ENCODE measurements around the gene LGR6. TPM values are rescaled to one million over a fixed set of nuclear protein-coding genes. Genes with fewer than 3 reads are reported as not detected.
"Not testable (repeated sequence)": the region's sequence is repeated elsewhere in the genome, so short reads cannot be mapped to it uniquely, and the experiment has no call there.

LGR6 gene, protein sequence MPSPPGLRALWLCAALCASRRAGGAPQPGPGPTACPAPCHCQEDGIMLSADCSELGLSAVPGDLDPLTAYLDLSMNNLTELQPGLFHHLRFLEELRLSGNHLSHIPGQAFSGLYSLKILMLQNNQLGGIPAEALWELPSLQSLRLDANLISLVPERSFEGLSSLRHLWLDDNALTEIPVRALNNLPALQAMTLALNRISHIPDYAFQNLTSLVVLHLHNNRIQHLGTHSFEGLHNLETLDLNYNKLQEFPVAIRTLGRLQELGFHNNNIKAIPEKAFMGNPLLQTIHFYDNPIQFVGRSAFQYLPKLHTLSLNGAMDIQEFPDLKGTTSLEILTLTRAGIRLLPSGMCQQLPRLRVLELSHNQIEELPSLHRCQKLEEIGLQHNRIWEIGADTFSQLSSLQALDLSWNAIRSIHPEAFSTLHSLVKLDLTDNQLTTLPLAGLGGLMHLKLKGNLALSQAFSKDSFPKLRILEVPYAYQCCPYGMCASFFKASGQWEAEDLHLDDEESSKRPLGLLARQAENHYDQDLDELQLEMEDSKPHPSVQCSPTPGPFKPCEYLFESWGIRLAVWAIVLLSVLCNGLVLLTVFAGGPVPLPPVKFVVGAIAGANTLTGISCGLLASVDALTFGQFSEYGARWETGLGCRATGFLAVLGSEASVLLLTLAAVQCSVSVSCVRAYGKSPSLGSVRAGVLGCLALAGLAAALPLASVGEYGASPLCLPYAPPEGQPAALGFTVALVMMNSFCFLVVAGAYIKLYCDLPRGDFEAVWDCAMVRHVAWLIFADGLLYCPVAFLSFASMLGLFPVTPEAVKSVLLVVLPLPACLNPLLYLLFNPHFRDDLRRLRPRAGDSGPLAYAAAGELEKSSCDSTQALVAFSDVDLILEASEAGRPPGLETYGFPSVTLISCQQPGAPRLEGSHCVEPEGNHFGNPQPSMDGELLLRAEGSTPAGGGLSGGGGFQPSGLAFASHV
- total RNA-seq, result under 1 TPM; 0.09 to 0.14 TPM

DNA sequence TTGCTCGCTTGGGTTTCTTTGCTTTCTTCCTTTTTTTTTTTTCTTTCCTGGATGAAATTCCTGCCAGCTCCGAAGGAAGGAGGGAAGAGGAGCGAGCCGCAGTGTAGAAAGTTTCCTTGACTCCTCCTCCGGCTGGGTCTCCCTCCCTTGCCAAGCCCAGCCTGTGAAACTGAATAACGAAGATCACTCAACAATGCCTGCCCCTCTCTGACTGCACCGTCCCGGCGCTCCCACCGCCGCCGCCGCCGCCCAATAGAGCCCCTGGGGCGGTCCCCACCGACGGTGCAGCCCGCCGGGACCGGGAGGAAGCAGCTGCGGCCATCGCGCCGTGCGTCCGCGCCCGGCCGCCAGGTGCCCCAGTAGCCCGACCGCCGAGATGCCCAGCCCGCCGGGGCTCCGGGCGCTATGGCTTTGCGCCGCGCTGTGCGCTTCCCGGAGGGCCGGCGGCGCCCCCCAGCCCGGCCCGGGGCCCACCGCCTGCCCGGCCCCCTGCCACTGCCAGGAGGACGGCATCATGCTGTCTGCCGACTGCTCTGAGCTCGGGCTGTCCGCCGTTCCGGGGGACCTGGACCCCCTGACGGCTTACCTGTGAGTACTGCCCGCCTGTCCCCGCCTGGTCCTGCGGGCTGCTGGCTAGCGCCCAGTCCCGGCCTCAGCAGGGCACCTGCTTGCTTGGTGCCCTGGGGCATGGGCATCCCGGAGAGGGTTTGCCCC is at the start of gene LGR6:
TSS of gene LGR6 (plus strand) at position 186 of the 714 bp plus-strand sequence. CDS start at position 377, 191 bp downstream.
- no peaks in the 10 kb centered on the region for H3K9me3 Mint-ChIP-seq (ENCODE audit: low read depth)
- CTCF ChIA-PET, result interaction anchor here (0.7 to 2.8 kb wide), 29 partner anchors 12 to 833 kb away, joined by 3 to 40 read pairs (median 5); partner anchors contain the start of genes PTPN7 and SYT2
- intact Hi-C loops (cut with DNase I, micrococcal nuclease), result loop anchor here (1.0 to 2.0 kb wide), 3 partner anchors 121 to 525 kb away; no protein-coding TSS in a partner anchor
- H3K27me3 Mint-ChIP-seq, result peaks cover 20% of the 10 kb centered on the region
- H3K36me3 Mint-ChIP-seq (ENCODE audit: low read depth), result no peaks in the 10 kb centered on the region
- H3K4me3 Mint-ChIP-seq, result no peak within 1 kb of the TSS
- ATAC-seq (peak; percentile 15), DNase-seq (no peak)
- POLR2A ChIA-PET, result no interaction called here
- H3K27ac Mint-ChIP-seq, result no peak within 1 kb of the TSS
- peaks cover 7% of the 10 kb centered on the region for H3K4me1 Mint-ChIP-seq

DNA sequence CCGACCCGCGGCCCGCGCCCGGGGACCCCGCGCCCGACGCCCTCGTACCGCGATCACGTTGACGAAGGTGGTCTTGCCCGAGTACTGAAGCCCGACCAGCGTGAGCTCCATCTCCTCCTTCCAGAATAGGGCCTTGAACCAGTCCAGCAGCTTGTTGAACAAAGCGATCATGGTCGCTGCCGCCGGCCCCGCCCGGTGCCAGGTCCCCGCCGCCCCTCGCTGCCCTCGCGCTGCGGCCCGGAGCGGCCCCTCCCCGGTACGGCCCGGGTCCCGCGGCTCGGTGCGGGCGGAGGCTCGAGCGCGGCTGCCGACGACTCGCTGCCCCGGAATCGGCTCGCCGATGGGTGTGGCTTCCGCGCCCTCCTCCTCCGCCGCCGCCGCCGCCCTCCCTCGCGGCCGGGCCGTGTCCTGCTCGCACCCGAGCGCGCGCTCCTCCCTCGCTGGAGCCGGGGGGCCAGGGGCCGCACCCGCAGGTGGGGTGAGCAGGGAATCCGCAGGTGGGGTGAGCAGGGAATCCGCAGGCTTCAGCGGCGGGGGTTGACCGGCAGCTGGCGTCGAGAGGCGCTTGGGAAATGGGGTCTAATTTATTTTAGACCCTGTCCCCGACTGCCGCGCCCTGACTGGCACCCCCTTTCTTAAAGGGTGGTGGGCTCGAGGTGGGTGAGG is 49.1 kb upstream of the LGR6 start, which contains the start of gene ARL8A:
TSS of gene ARL8A (minus strand) at position 336 of the 666 bp plus-strand sequence. CDS start at position 171, 165 bp downstream.
- Mint-ChIP-seq H3K4me1 (peaks cover 31% of the 10 kb centered on the region), H3K36me3 (ENCODE audit: low read depth) (peaks cover 24% of the 10 kb centered on the region), H3K27ac (peak within 1 kb of the TSS; percentile 92), H3K4me3 (peak within 1 kb of the TSS; percentile 95), H3K9me3 (ENCODE audit: low read depth) (no peaks in the 10 kb centered on the region), H3K27me3 (no peaks in the 10 kb centered on the region)
- peak; percentile 83 for DNase-seq
- POLR2A ChIA-PET, result no interaction called here
- CTCF ChIA-PET, result interaction anchor here (3.9 kb wide), 1 partner anchor 9 kb away, joined by 16 read pairs; no protein-coding TSS in a partner anchor
- ATAC-seq, result peak; percentile 68
- intact Hi-C loops (cut with DNase I, micrococcal nuclease), result loop anchor here (1.0 to 10.0 kb wide), 4 partner anchors 16 to 640 kb away; partner anchors contain the start of genes PTPN7 (in 2 of the 2), CSRP1 (in 1 of the 2), IPO9 (in 1 of the 2) and TIMM17A (in 1 of the 2)

DNA sequence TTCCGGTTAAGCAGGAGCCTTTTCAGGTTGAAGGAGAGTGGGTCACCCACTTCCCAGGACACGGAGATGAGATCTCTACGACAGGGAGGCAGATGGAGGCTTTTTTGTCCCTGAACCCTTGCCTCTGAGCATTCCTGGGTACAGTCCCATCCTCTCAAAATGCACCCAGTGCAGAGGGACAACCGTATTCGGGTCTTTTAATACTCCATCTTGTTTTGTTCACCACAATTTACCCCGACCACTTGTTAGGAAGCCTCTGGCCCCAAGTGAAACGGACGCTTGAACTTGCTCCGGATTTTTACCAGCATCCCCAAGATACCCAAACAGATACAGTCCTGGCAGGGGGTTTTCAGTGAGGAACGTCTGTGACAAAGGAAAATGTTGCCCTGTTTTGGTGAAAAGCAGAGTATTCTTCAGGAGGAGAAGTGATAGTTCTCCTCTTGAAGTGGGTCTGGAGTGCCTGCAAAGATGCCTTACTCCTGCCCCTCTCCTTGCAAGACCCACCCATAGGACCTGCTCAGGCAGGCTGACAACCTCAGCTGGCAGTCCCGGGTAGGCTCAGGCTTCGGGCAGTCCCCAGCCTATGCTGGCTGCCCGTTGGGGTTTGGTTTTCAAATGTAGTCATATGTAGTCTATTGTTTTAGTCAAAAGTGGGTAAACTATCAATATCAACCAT is 48.4 kb upstream of the LGR6 start:
- ATAC-seq (peak; percentile 61), DNase-seq (peak; percentile 69)
- intact Hi-C loops (cut with DNase I, micrococcal nuclease), result loop anchor here (1.0 to 10.0 kb wide), 2 partner anchors 15 to 640 kb away; partner anchors contain the start of genes CSRP1 (in 1 of the 2) and PTPN7 (in 1 of the 2)
- H3K27me3 Mint-ChIP-seq, result no peaks in the 10 kb centered on the region
- peaks cover 31% of the 10 kb centered on the region for H3K4me1 Mint-ChIP-seq
- ChIA-PET POLR2A (interaction anchor here (0.9 kb wide), 1 partner anchor 15 kb away, joined by 3 read pairs; the partner anchor contains the start of gene PTPN7), CTCF (interaction anchor here (0.6 to 3.9 kb wide), 4 partner anchors 10 to 176 kb away, joined by 3 to 16 read pairs (median 10); partner anchors contain the start of gene PTPN7)
- peak overlapping the region; percentile 95 for H3K4me3 Mint-ChIP-seq
- peak overlapping the region; percentile 64 for H3K27ac Mint-ChIP-seq
- peaks cover 28% of the 10 kb centered on the region for H3K36me3 Mint-ChIP-seq (ENCODE audit: low read depth)
- H3K9me3 Mint-ChIP-seq (ENCODE audit: low read depth), result no peaks in the 10 kb centered on the region

DNA sequence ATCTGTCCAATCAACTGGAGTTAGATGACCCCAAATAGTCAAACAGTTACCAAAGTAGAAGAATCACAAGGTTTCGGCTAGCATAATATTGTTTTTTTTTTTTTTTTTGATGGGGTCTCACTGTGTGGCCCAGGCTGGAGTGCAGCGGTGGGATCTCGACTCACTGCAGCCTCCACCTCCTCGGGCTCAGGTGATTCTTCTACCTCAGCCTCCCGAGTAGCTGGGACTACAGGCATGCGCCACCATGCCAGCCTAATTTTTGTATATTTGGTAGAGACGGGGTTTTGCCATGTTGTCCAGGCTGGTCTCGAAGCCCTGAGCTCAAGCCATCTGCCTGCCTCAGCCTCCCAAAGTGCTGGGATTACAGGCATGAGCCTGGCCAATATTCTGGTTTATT is 47.9 kb upstream of the LGR6 start:
- peak overlapping the region; percentile 95 for H3K4me3 Mint-ChIP-seq
- not testable (repeated sequence) for ATAC-seq; H3K27me3 Mint-ChIP-seq; H3K9me3 Mint-ChIP-seq (ENCODE audit: low read depth)
- H3K27ac Mint-ChIP-seq, result peak overlapping the region; percentile 64
- ChIA-PET CTCF (interaction anchor here (0.6 to 3.9 kb wide), 6 partner anchors 9 to 294 kb away, joined by 3 to 16 read pairs (median 7); partner anchors contain the start of gene PTPN7), POLR2A (interaction anchor here (0.6 to 1.5 kb wide), 4 partner anchors 9 to 202 kb away, joined by 3 to 4 read pairs (median 4); partner anchors contain the start of gene PTPN7)
- DNase-seq, result peak; percentile 21
- H3K4me1 Mint-ChIP-seq, result peaks cover 31% of the 10 kb centered on the region
- H3K36me3 Mint-ChIP-seq (ENCODE audit: low read depth), result peaks cover 31% of the 10 kb centered on the region
- intact Hi-C loops (cut with DNase I, micrococcal nuclease), result loop anchor here (1.0 to 10.0 kb wide), 2 partner anchors 15 to 641 kb away; partner anchors contain the start of genes CSRP1 (in 1 of the 2) and PTPN7 (in 1 of the 2)

DNA sequence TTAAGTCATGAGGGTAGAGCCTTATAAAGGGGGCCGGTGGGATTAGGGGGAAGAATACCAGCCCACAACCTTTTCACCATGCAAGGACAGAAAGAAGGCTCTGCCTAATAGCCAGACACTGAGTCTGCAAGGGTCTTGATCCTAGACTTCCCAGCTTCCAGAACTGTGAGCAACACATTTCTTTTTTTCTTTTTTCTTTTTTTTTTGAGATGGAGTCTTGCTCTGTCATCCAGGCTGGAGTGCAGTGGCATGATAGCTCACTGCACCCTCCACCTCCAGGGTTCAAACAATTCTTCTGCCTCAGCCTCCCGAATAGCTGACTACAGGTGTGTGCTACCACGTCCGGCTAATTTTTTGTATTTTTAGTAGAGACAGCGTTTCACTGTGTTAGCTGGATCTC is 47.3 kb upstream of the LGR6 start:
- Mint-ChIP-seq H3K27me3 (no peaks in the 10 kb centered on the region), H3K9me3 (ENCODE audit: low read depth) (no peaks in the 10 kb centered on the region), H3K4me1 (peaks cover 30% of the 10 kb centered on the region), H3K36me3 (ENCODE audit: low read depth) (peaks cover 36% of the 10 kb centered on the region), H3K4me3 (no peak overlapping the region), H3K27ac (no peak overlapping the region)
- POLR2A ChIA-PET, result interaction anchor here (0.6 to 1.5 kb wide), 4 partner anchors 9 to 201 kb away, joined by 3 to 4 read pairs (median 4); partner anchors contain the start of gene PTPN7
- no peak for ATAC-seq
- CTCF ChIA-PET, result interaction anchor here (0.6 to 3.9 kb wide), 9 partner anchors 9 to 1069 kb away, joined by 3 to 16 read pairs (median 3); partner anchors contain the start of gene PTPN7
- no peak for DNase-seq
- intact Hi-C loops (cut with DNase I, micrococcal nuclease), result loop anchor here in 1 of 2 experiments (10.0 kb wide), 1 partner anchor 641 kb away; the partner anchor contains the start of gene CSRP1

DNA sequence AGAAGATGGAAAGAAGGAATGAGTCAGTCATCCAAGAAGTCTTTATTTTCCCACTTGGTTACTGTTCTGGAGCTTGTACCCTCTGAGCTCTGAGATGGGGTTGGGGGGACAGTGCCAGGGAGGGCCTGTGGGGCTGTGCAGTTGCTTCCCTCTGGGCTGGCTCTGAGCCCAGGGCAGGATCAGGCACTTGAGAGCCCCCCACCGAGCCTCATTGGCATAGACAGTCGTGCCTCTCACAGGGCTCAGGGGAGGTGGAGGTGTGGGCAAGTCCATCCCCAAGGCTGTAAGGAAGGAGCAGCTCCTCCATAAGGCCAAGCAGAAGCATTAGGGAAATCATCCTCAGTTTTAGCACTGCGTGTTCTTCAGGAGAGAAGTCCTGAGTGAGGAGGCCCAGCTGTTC is 46.6 kb upstream of the LGR6 start:
- Mint-ChIP-seq H3K4me3 (no peak overlapping the region), H3K27ac (no peak overlapping the region), H3K4me1 (peaks cover 26% of the 10 kb centered on the region), H3K27me3 (no peaks in the 10 kb centered on the region), H3K36me3 (ENCODE audit: low read depth) (peaks cover 42% of the 10 kb centered on the region), H3K9me3 (ENCODE audit: low read depth) (no peaks in the 10 kb centered on the region)
- intact Hi-C loops (cut with DNase I, micrococcal nuclease), result loop anchor here in 1 of 2 experiments (10.0 kb wide), 1 partner anchor 642 kb away; the partner anchor contains the start of gene CSRP1
- ChIA-PET CTCF (interaction anchor here (0.6 to 3.9 kb wide), 9 partner anchors 8 to 1068 kb away, joined by 3 to 16 read pairs (median 4); partner anchors contain the start of genes LGR6 and PTPN7), POLR2A (interaction anchor here (1.5 kb wide), 1 partner anchor 15 kb away, joined by 3 read pairs; no protein-coding TSS in a partner anchor)
- DNase-seq (peak; percentile 16), ATAC-seq (no peak)

DNA sequence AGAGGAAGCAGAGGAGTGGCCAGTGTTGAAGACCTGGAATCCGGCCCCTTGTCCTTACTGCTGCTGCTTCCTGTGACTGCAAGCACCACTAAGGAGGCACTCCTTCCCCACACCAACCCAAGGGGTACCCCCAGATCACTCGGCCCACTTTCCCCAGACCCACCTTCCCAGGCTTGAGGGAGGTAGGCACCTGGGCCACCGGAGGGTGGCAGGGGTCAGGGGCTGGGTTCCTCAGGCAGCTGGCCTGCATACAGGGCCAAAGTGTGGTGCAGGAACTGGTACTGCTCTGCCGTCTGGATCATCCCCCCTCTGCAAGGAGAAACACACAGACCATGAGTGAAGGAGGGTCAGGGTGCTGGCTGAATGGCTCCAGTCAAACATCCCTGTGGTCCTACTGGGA is 45.2 kb upstream of the LGR6 start:
- H3K36me3 Mint-ChIP-seq (ENCODE audit: low read depth), result peaks cover 53% of the 10 kb centered on the region
- CTCF ChIA-PET, result no interaction called here
- DNase-seq, result no peak
- no peak for ATAC-seq
- no peak overlapping the region for H3K4me3 Mint-ChIP-seq
- H3K4me1 Mint-ChIP-seq, result peaks cover 14% of the 10 kb centered on the region
- intact Hi-C loops (cut with DNase I, micrococcal nuclease), result loop anchor here in 1 of 2 experiments (10.0 kb wide), 1 partner anchor 644 kb away; the partner anchor contains the start of gene CSRP1
- no peaks in the 10 kb centered on the region for H3K9me3 Mint-ChIP-seq (ENCODE audit: low read depth)
- H3K27ac Mint-ChIP-seq, result no peak overlapping the region
- POLR2A ChIA-PET, result no interaction called here
- H3K27me3 Mint-ChIP-seq, result no peaks in the 10 kb centered on the region

DNA sequence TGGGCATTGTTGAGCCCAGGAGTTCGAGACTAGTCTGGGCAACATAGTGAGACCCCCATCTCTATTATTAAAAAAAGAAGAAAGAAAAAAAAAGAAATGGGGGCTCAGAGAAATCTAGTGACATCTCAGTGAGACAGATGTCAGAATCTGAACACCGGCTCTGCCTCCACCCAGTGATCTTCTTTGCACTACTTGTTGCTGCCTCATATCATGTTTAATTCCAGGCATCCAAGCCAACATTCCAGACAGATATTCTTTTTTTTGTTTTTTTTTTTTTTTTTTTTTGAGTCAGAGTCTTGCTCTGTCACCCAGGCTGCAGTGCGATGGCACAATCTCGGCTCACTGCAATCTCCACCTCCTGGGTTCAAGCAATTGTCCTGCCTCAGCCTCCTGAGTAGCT is 44.0 kb upstream of the LGR6 start:
- Mint-ChIP-seq H3K36me3 (ENCODE audit: low read depth) (peaks cover 59% of the 10 kb centered on the region), H3K4me3 (no peak overlapping the region), H3K27me3 (no peaks in the 10 kb centered on the region), H3K9me3 (ENCODE audit: low read depth) (no peaks in the 10 kb centered on the region), H3K4me1 (peaks cover 15% of the 10 kb centered on the region), H3K27ac (no peak overlapping the region)
- POLR2A ChIA-PET, result interaction anchor here (0.6 kb wide), 1 partner anchor 20 kb away, joined by 4 read pairs; no protein-coding TSS in a partner anchor
- DNase-seq (no peak), ATAC-seq (no peak)
- intact Hi-C loops (cut with DNase I, micrococcal nuclease), result loop anchor here in 1 of 2 experiments (10.0 kb wide), 1 partner anchor 645 kb away; the partner anchor contains the start of gene CSRP1
- CTCF ChIA-PET, result interaction anchor here (1.2 kb wide), 1 partner anchor 11 kb away, joined by 3 read pairs; the partner anchor contains the start of gene PTPN7

DNA sequence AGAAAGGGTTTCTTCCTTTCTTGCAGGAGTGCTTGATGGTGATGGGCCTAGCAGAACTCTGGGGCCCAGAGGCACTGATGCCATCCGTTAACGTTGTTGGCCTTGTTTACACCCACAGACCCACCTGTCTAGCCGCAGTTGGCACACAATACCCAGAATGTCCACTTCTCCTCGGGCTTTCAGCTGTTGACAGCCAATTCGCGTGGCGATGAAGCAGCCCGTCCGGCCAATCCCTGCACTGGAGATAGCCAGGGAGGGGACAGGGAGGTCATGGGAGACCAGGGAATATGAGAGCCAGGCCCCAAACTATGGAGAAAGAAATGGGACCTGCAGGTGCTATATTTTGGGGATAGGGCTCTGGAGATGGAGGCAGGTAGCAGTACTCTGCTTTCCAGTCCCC is 43.4 kb upstream of the LGR6 start:
- ChIA-PET POLR2A (interaction anchor here (0.6 kb wide), 1 partner anchor 21 kb away, joined by 4 read pairs; no protein-coding TSS in a partner anchor), CTCF (interaction anchor here (1.2 kb wide), 1 partner anchor 10 kb away, joined by 3 read pairs; the partner anchor contains the start of gene PTPN7)
- Mint-ChIP-seq H3K27me3 (no peaks in the 10 kb centered on the region), H3K9me3 (ENCODE audit: low read depth) (no peaks in the 10 kb centered on the region), H3K36me3 (ENCODE audit: low read depth) (peaks cover 64% of the 10 kb centered on the region), H3K27ac (no peak overlapping the region), H3K4me1 (peaks cover 19% of the 10 kb centered on the region), H3K4me3 (no peak overlapping the region)
- DNase-seq (no peak), ATAC-seq (no peak)
- intact Hi-C loops (cut with DNase I, micrococcal nuclease), result no loop called here
